Central memory CD8-positive, alpha-beta T cell (primary cell): ENCODE data around the gene RBBP8NL.

Source experiments
- ATAC-seq: fragments of 150-1000 bp; cut with Tn5 transposase; replicated peaks from 2 replicates; pipeline ENCODE4 v1.10.0; 2022; ENCODE audit warnings: mild to moderate bottlenecking, moderate FRiP score, moderate number of reproducible peaks; ENCODE audit not compliant: poor library complexity, severe bottlenecking; ENCODE audit errors: extremely low read depth
- DNase-seq, 2 donors: peaks; one replicate each; pipeline ENCODE4 v3.0.0; 2021; ENCODE audit warnings: low spot score in 2 of 2
- H3K27ac Mint-ChIP-seq: one replicate; pipeline ENCODE4 v1.8.0; 2022; ENCODE audit warnings: low read depth, mild to moderate bottlenecking, moderate library complexity, mixed read lengths
- H3K27me3 Mint-ChIP-seq: one replicate; pipeline ENCODE4 v1.8.0; 2022; ENCODE audit warnings: mixed read lengths
- H3K36me3 Mint-ChIP-seq: one replicate; pipeline ENCODE4 v1.8.0; 2022; ENCODE audit warnings: mild to moderate bottlenecking, moderate library complexity, mixed read lengths; ENCODE audit not compliant: insufficient read depth
- H3K4me1 Mint-ChIP-seq: one replicate; pipeline ENCODE4 v1.8.0; 2022; ENCODE audit warnings: mixed read lengths
- H3K4me3 Mint-ChIP-seq: one replicate; pipeline ENCODE4 v1.8.0; 2022; ENCODE audit warnings: mild to moderate bottlenecking, moderate library complexity, mixed read lengths
- H3K9me3 Mint-ChIP-seq: one replicate; pipeline ENCODE4 v1.8.0; 2022; ENCODE audit warnings: mixed read lengths

The RBBP8NL gene

GRCh38 chr20:62362991-62363919 lies 64.1 kb downstream of the RBBP8NL start:
- no peak for DNase-seq
- H3K27me3 Mint-ChIP-seq, result peaks cover 44% of the 10 kb centered on the region
- no peaks in the 10 kb centered on the region for H3K9me3 Mint-ChIP-seq
- no peak overlapping the region for H3K27ac Mint-ChIP-seq
- H3K4me3 Mint-ChIP-seq, result no peak overlapping the region
- ATAC-seq, result no peak
- peaks cover 2% of the 10 kb centered on the region for H3K36me3 Mint-ChIP-seq
- no peaks in the 10 kb centered on the region for H3K4me1 Mint-ChIP-seq

DNA sequence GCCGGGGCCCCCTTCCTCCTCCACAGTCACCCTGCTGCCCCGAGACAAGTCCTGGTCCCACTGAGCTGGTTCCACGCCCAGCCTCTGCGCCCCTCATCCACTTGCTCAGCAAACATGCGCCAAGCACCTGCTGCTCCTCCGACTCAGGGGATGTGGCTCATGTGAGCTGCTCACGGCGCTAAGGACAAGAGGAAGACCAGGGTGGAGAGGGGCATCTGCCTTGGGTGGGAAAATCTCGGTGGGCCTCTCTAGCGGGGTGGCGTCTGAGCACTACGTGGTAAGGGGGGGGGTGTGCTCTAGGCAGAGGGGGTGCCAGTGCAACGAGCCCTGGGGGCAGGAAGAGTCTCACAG lies 64.8 kb downstream of the RBBP8NL start:
- Mint-ChIP-seq H3K4me1 (no peaks in the 10 kb centered on the region), H3K4me3 (no peak overlapping the region), H3K9me3 (no peaks in the 10 kb centered on the region), H3K27ac (no peak overlapping the region), H3K36me3 (peaks cover under 1% of the 10 kb centered on the region), H3K27me3 (peaks cover 38% of the 10 kb centered on the region)
- DNase-seq (no peak), ATAC-seq (no peak)

- peaks cover 35% of the 10 kb centered on the region for H3K27me3 Mint-ChIP-seq
- H3K9me3 Mint-ChIP-seq, result no peaks in the 10 kb centered on the region
- no peaks in the 10 kb centered on the region for H3K4me1 Mint-ChIP-seq
- no peak overlapping the region for H3K27ac Mint-ChIP-seq
- H3K4me3 Mint-ChIP-seq, result no peak overlapping the region
- DNase-seq, result no peak
- ATAC-seq, result no peak
- H3K36me3 Mint-ChIP-seq, result no peaks in the 10 kb centered on the region
Observed at GRCh38 chr20:62361799-62362589, 65.3 kb downstream of the RBBP8NL start.

GRCh38 chr20:62360854-62361798 lies 66.2 kb downstream of the RBBP8NL start:
- no peaks in the 10 kb centered on the region for H3K9me3 Mint-ChIP-seq
- no peak for ATAC-seq

More at GRCh38 chr20:62360854-62361798, 66.2 kb downstream of the RBBP8NL start:
- Mint-ChIP-seq H3K36me3 (no peaks in the 10 kb centered on the region), H3K4me1 (no peaks in the 10 kb centered on the region), H3K27me3 (peaks cover 34% of the 10 kb centered on the region), H3K4me3 (no peak overlapping the region), H3K27ac (no peak overlapping the region)
- DNase-seq, result no peak
